ENCODE data around the gene PLA2G15.

Gene PLA2G15

GRCh38 chr16:68298907-68299561, 53.9 kb downstream of the PLA2G15 start:
- peak; percentile 54 for DNase-seq (ENCODE audit: low read depth)

- no peak for DNase-seq (ENCODE audit: low read depth)
Observed at GRCh38 chr16:68299571-68300453, 54.6 kb downstream of the PLA2G15 start.

- DNase-seq (ENCODE audit: low read depth), result no peak
Observed at GRCh38 chr16:68300734-68301459, 55.7 kb downstream of the PLA2G15 start.

- DNase-seq (ENCODE audit: low read depth), result no peak
Observed at GRCh38 chr16:68306633-68307032, 61.5 kb downstream of the PLA2G15 start.

- DNase-seq (ENCODE audit: low read depth), result no peak
Observed at GRCh38 chr16:68309799-68310198, 64.6 kb downstream of the PLA2G15 start.

- DNase-seq (ENCODE audit: low read depth), result no peak
Observed at GRCh38 chr16:68310437-68310773, 65.2 kb downstream of the PLA2G15 start.

Data from stromal cell of bone marrow (primary cell).